Stimulated activated naive B cell treated with anti-CD40 and anti-IgM and Interleukin-4, amounts not matched to agents 10 μg/mL and 1 μg/mL and 100 μg/mL, for 72 hours (primary cell): ENCODE data around the gene ZDHHC21.

ENCODE experiments used
- ATAC-seq, 2 donors: fragments of 150-1000 bp; cut with Tn5 transposase; replicated peaks; 2 replicates each; pipeline ENCODE4 v1.10.0; 2021; ENCODE audit warnings: moderate library complexity in 1 of 2
- DNase-seq: peaks from one replicate; pipeline ENCODE4 v3.0.0; 2021
- H3K27ac Mint-ChIP-seq: one replicate; pipeline ENCODE4 v1.8.0; 2022; ENCODE audit warnings: mild to moderate bottlenecking, mixed read lengths
- H3K27me3 Mint-ChIP-seq, 2 donors: one replicate each; pipeline ENCODE4 v1.8.0; 2022; ENCODE audit warnings: mixed read lengths in 2 of 2
- H3K36me3 Mint-ChIP-seq, 2 donors: one replicate each; pipeline ENCODE4 v1.8.0; 2022; ENCODE audit warnings: mixed read lengths in 2 of 2, mild to moderate bottlenecking in 1 of 2
- H3K4me1 Mint-ChIP-seq, 2 donors: one replicate each; pipeline ENCODE4 v1.8.0; 2022; ENCODE audit warnings: mixed read lengths in 2 of 2, mild to moderate bottlenecking in 1 of 2
- H3K4me3 Mint-ChIP-seq, 2 donors: one replicate each; pipeline ENCODE4 v1.8.0; 2022; ENCODE audit warnings: mild to moderate bottlenecking in 2 of 2, mixed read lengths in 2 of 2, moderate library complexity in 1 of 2
- H3K9me3 Mint-ChIP-seq, 2 donors: one replicate each; pipeline ENCODE4 v1.8.0; 2022; ENCODE audit warnings: mixed read lengths in 2 of 2, mild to moderate bottlenecking in 1 of 2

ZDHHC21 gene

DNA sequence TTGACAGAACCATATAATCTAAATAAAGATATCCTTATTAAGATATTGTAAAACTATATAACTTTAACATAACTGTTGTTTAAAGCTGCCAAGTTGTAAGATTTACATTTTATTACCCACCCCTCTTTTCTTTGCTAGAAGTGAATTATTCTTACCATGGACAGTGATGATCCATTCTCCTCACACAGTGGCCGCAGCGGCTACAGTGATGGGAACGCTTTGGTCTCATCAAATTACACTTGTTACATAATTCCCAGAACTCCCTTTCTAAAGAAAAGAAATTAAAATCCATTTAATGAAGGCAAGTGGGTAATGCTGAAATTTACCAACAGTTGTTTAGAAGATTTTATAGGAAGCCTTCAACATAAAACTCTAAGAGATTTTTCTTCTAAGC lies 31.2 kb downstream of the ZDHHC21 start:
- Mint-ChIP-seq H3K9me3 (no peaks in the 10 kb centered on the region), H3K27ac (no peak overlapping the region), H3K4me3 (no peak overlapping the region), H3K27me3 (no peaks in the 10 kb centered on the region), H3K36me3 (peaks cover 22 to 36% of the 10 kb centered on the region in 2 donors), H3K4me1 (no peaks in the 10 kb centered on the region)
- DNase-seq (no peak), ATAC-seq (no peak)

DNA sequence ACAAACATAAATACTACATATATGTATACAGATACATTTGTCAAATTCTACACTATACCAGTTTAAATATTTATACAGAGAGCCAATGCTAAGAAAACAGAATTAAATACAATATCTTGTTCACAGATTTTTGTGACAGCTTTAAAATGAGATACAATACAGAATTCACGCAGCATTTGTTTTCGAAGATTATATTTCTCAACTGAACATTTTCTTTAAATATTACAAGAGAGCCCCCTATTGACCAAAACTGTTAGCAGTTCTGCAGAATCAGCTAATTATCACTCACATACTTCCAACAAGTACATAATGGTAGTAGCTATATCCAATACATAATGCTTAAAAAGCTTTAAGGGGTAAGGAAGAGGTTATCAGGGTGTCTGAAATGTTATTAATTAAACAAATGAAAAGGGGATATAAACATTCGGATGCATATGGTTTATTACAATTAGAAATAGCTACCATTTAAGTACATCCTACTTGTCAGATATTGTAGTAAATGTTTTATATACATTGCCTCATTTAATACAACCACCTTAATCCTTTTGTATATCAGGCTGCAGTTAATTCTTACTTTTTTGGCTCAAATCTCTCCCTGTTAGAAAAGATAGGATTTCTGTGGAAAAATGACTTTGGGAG lies 31.7 kb downstream of the ZDHHC21 start:
- H3K27me3 Mint-ChIP-seq, result no peaks in the 10 kb centered on the region
- no peak overlapping the region for H3K4me3 Mint-ChIP-seq
- ATAC-seq, result no peak
- H3K9me3 Mint-ChIP-seq, result no peaks in the 10 kb centered on the region
- H3K4me1 Mint-ChIP-seq, result no peaks in the 10 kb centered on the region
- H3K36me3 Mint-ChIP-seq, result peaks cover 26 to 42% of the 10 kb centered on the region in 2 donors
- no peak overlapping the region for H3K27ac Mint-ChIP-seq
- DNase-seq, result no peak

DNA sequence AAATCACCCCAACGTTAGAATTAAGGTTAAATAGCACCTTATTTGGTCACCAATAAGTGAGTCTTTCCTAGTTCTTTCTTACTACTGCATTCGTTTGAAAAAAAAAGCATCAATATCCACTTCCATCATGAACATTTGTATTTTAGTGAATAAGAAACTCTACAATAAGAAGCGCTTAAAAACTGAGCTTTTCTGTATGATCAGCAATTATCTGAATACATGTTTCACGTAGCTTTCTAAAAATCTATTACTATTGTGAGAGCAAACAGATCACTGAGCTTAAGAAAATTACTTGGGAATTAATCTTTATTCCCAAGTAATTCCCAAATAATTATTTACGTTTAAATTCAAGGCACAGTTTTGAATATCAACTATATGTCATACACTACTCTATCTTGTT lies 32.5 kb downstream of the ZDHHC21 start:
- Mint-ChIP-seq H3K4me3 (no peak overlapping the region), H3K27ac (no peak overlapping the region), H3K36me3 (peaks cover 27 to 47% of the 10 kb centered on the region in 2 donors), H3K27me3 (no peaks in the 10 kb centered on the region), H3K4me1 (no peaks in the 10 kb centered on the region), H3K9me3 (no peaks in the 10 kb centered on the region)
- no peak for DNase-seq
- no peak for ATAC-seq

DNA sequence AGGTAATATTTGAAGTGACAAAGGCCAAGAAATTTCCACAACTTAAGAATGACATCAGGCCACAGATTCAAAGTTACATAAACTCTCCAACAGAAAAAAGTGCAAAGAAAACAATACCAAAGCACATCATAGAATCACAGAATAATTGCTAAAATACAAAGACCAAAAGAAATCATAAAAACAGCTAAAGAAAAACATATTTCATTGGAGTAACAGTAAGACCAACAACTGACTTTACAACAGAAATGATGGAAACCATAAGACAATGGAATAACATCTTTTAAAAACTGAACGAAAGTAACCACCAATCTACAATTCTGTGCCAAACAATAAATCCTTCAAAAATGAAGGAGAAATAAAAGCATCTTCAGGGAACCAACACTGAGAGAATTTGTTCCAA lies 38.3 kb downstream of the ZDHHC21 start:
- Mint-ChIP-seq H3K36me3 (peaks cover 35 to 61% of the 10 kb centered on the region in 2 donors), H3K9me3 (peaks cover 11% of the 10 kb centered on the region in 2 donors), H3K27me3 (no peaks in the 10 kb centered on the region), H3K27ac (no peak overlapping the region), H3K4me3 (no peak overlapping the region), H3K4me1 (no peaks in the 10 kb centered on the region)
- no peak for ATAC-seq
- no peak for DNase-seq

DNA sequence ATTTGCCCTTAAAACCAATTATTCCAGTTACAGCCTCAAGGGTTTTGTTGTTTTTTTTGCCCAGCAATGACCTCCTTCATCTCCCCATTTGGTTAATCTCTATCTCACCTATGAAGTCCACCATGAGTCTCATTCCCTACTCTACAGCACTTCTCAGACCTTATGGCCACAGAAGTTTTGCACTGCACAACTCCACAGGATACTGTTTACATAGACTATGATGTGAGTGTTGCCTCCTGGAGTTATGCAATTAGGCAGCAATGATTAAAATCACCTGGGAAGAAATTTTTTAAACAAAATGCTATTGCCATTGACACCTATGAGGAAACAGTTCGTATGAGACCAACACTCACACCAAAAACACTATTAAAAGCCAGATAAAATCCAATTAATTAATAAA lies 39.7 kb downstream of the ZDHHC21 start:
- H3K36me3 Mint-ChIP-seq, result peaks cover 35 to 49% of the 10 kb centered on the region in 2 donors

DNA sequence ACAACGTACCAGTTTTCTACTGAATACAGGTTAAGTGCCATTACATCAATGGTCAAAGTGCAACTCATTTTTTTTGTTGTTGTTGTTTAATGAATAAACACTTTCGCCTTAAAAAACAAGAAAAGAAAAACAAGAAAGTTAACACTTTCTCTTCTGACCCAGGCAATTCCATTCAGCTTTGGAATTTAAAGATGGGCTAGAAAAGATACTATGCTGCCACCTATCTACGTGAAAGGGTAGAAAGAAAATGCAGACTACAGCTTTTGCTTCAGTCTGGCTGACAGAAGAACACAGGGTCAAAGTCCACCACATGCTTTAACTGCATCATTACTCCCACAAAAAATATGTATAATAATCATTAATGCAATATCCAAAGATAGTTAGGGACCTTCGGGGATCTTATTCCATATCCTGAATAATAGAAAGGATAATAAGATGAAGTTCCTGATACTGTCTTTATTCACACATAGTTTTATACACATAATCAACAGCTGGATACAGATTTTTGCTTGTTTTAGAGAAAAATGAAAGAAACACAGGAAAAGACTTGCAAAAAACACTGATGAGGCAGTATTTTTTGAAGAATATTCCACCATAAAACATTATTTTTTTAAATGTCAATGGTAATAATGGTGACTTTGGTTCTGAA lies 40.4 kb downstream of the ZDHHC21 start:
- ATAC-seq, result no peak
- no peak overlapping the region for H3K27ac Mint-ChIP-seq

More for the DNA sequence above, 39.7 kb downstream of the ZDHHC21 start:
- Mint-ChIP-seq H3K4me1 (no peaks in the 10 kb centered on the region), H3K27ac (no peak overlapping the region), H3K27me3 (no peaks in the 10 kb centered on the region), H3K4me3 (no peak overlapping the region), H3K9me3 (peaks cover 11% of the 10 kb centered on the region in 2 donors)
- ATAC-seq (no peak), DNase-seq (no peak)

DNA sequence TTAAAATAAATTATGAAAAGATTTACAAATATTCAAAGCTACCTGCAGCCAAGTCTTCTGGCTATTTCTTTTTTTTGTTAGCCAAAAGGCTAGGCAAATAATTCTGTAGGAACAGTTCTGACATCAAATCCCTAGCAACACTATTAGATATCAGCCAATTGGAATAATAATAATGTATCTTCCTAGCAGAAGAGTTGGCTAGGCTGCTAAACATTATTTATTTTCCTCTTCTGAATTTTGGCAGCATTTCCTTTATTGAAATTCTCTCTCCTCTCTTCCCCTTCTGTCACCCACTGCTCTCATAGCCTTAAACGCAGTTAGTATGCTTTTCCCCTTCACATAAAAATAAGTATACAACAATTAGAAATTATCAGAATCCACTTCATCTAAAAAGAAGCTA lies 42.6 kb downstream of the ZDHHC21 start:
- Mint-ChIP-seq H3K27ac (no peak overlapping the region), H3K27me3 (no peaks in the 10 kb centered on the region), H3K4me3 (no peak overlapping the region), H3K9me3 (peaks cover 11% of the 10 kb centered on the region in 2 donors), H3K36me3 (peaks cover 25 to 41% of the 10 kb centered on the region in 2 donors), H3K4me1 (no peaks in the 10 kb centered on the region)
- ATAC-seq, result no peak
- DNase-seq, result no peak

More for the DNA sequence above, 40.4 kb downstream of the ZDHHC21 start:
- Mint-ChIP-seq H3K36me3 (peaks cover 37 to 49% of the 10 kb centered on the region in 2 donors), H3K4me1 (no peaks in the 10 kb centered on the region), H3K4me3 (no peak overlapping the region), H3K27me3 (no peaks in the 10 kb centered on the region), H3K9me3 (peaks cover 11% of the 10 kb centered on the region in 2 donors)
- no peak for DNase-seq

DNA sequence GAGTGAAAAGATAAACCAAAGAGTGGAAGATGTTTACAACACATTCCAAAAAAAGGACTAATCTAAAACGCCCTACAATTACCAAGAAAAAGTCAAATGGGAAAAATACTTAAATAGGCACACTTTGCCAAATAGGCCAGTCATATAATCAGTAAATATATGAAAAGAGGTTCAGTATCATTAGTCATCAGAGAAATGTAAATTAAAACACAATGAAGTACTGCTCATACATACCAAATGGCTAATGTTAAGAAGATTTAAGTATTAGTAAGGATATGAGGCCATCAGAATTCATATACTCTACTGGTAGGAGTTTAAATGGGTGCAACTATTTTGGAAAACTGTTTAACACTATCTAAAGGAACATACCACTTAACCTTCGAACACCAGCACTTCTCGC lies 47.6 kb downstream of the ZDHHC21 start:
- Mint-ChIP-seq H3K36me3 (peaks cover 8 to 27% of the 10 kb centered on the region in 2 donors), H3K9me3 (no peaks in the 10 kb centered on the region), H3K4me1 (peaks cover 0 to 2% of the 10 kb centered on the region in 2 donors), H3K27ac (no peak overlapping the region), H3K4me3 (no peak overlapping the region), H3K27me3 (no peaks in the 10 kb centered on the region)
- ATAC-seq (no peak), DNase-seq (no peak)

DNA sequence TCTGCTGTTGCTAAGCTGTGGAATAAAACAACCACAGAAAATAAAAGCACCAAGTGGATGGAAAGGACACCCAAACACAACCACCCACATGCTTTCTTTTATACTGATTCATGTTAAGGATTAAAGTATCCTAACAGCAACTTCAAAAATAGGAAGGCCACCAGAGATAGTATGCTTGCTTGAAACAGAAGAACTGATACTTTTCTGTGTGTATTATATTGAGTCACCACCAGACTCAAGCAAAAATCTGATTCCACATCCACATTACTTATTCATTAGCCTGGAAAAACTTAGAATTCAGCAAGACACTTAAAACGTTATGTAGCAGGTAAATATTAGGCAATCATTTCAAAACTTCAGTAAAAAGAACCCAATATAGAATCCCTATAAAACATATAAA lies 52.3 kb downstream of the ZDHHC21 start:
- DNase-seq (no peak), ATAC-seq (peak in 1 of 2 donors; percentile 39)
- H3K9me3 Mint-ChIP-seq, result peaks cover 0 to 1% of the 10 kb centered on the region in 2 donors
- peaks cover 0 to 4% of the 10 kb centered on the region in 2 donors for H3K4me1 Mint-ChIP-seq
- H3K4me3 Mint-ChIP-seq, result no peak overlapping the region
- H3K27me3 Mint-ChIP-seq, result no peaks in the 10 kb centered on the region
- H3K36me3 Mint-ChIP-seq, result peaks cover 18 to 19% of the 10 kb centered on the region in 2 donors
- H3K27ac Mint-ChIP-seq, result no peak overlapping the region

DNA sequence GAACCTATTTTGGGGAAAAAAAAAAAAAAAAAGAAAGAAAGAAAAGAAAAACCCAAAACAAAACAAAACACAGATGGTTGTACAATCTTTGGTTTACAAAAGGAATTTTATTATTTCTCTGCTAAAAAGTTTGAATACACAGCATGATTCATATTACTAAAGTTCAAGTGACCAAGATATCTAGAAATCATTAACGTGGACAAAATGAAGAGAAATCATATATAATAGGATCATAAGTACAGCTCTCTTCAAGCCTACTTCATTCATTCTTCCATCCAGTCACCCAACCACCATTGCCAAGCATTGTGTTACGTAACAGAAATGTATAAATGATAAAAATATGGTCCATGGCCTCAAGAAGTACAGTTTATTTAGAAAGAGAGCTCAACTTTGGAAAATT lies 52.9 kb downstream of the ZDHHC21 start:
- H3K36me3 Mint-ChIP-seq, result peaks cover 18 to 19% of the 10 kb centered on the region in 2 donors
- peaks cover 0 to 1% of the 10 kb centered on the region in 2 donors for H3K9me3 Mint-ChIP-seq
- DNase-seq, result no peak
- peaks cover 0 to 4% of the 10 kb centered on the region in 2 donors for H3K4me1 Mint-ChIP-seq
- H3K27ac Mint-ChIP-seq, result no peak overlapping the region
- no peak for ATAC-seq
- no peaks in the 10 kb centered on the region for H3K27me3 Mint-ChIP-seq
- H3K4me3 Mint-ChIP-seq, result no peak overlapping the region

DNA sequence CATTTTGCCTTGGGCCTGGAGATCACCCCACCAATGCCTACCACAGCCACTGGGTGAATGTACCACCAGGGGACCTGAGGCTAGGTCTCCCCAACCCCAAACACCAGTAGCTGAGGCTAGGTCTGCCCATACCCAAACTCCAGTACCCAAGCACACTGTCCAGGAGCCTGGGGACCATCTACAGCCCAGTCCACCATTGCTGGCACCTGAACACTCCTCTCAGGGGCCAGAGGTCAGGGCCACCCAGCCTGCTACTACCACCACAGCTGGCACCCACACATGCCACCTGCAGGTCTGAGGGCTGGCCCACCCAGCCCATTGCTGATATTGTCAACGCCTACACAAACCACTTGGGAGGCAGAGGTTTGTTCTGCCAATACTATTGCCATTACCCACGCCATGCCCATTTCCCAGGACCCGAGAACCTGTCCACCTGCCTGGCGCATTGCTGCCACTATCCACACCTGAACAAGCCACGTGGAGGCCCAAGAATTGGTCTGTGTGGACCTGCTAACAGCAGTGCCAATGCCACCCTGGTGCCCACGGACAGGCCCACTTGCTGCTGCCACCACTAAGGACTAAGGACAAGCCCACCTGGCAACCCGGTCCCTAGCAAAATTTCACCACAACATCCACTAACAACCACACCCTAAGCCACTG lies 59.2 kb downstream of the ZDHHC21 start:
- ATAC-seq (no peak), DNase-seq (no peak)
- Mint-ChIP-seq H3K4me3 (no peak overlapping the region), H3K36me3 (peaks cover 21 to 46% of the 10 kb centered on the region in 2 donors), H3K4me1 (peaks cover 0 to 5% of the 10 kb centered on the region in 2 donors), H3K27me3 (no peaks in the 10 kb centered on the region), H3K9me3 (peaks cover 0 to 1% of the 10 kb centered on the region in 2 donors), H3K27ac (peak overlapping the region; percentile 48)

DNA sequence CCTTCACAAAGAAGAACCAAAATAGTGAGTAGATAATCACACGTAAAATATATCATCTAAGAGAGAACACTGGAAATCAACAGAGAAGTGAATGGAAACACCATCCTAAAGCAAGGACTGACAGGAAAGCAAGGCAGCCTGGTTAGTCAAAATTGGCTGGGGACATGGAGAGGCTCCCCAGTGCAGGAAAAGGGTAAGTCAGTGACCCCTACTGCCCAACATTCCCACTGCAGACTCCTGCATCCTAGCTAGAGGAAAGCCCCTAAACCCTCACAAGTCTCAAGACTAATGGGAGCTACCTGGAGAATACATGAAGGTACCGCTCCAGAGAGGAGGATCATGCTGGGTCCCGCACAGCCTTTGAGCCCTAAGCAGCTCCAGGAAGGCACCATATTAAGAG lies 60.1 kb downstream of the ZDHHC21 start:
- no peak overlapping the region for H3K4me3 Mint-ChIP-seq
- H3K27ac Mint-ChIP-seq, result no peak overlapping the region
- ATAC-seq, result no peak
- peaks cover 18 to 39% of the 10 kb centered on the region in 2 donors for H3K36me3 Mint-ChIP-seq
- no peak for DNase-seq
- H3K4me1 Mint-ChIP-seq, result peaks cover 0 to 5% of the 10 kb centered on the region in 2 donors
- H3K27me3 Mint-ChIP-seq, result no peaks in the 10 kb centered on the region
- peaks cover 0 to 1% of the 10 kb centered on the region in 2 donors for H3K9me3 Mint-ChIP-seq

DNA sequence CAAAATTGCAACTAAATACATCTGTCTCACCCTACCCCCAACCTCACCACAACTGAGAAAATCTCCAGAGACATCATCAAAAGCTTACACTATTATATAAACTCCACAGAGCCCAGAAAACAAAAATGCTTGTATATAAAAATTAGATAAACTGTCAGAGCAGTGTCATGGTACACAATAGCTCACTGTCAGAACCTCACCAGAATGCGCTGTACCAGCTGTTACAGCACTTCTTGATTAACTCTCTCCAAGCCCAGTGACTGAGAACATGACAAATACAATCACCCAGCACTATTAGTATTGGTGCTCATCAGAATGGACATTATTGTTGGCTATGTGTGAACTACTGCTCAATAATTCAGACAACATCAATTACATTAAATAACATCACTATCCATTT lies 65.7 kb downstream of the ZDHHC21 start:
- Mint-ChIP-seq H3K27me3 (no peaks in the 10 kb centered on the region), H3K4me3 (no peak overlapping the region), H3K36me3 (peaks cover 22 to 31% of the 10 kb centered on the region in 2 donors), H3K9me3 (no peaks in the 10 kb centered on the region), H3K27ac (no peak overlapping the region), H3K4me1 (no peaks in the 10 kb centered on the region)
- no peak for ATAC-seq
- DNase-seq, result no peak

DNA sequence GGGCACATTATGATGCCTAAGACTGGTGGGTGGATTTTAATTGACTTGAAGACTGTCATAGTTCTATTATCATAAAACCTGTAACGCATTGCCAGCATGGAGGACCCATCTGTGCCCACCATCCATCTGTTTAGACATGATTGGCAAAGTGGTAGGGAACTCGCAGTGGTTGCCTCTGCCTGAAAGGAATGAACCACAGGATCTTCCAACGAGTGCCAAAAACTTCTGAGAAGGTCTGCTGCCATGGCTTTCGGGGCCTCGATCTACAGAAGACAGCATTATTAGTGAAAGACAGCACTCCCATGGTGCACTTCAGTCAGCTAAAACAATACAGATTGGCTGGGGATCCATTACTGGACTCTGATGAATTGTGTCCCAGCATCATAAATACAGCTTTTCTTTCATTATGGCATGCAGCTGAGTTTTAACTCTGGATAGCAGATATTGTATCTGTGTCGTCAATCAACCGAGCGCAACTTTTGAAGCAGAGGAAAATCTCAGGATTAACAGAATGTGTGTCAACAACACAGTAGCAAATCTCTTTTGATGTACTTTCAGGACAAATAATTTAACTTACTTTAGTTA lies 74.3 kb downstream of the ZDHHC21 start:
- Mint-ChIP-seq H3K36me3 (peaks cover 3 to 8% of the 10 kb centered on the region in 2 donors), H3K27ac (no peak overlapping the region), H3K4me1 (no peaks in the 10 kb centered on the region), H3K9me3 (no peaks in the 10 kb centered on the region), H3K27me3 (no peaks in the 10 kb centered on the region), H3K4me3 (no peak overlapping the region)
- ATAC-seq (no peak), DNase-seq (no peak)
